Esophagus muscularis mucosa (tissue), 4 donors: ENCODE measurements around the gene DCP1B. TPM values are rescaled to one million over a fixed set of nuclear protein-coding genes. Genes with fewer than 3 reads are reported as not detected.

Experiments used
- DNase-seq: peaks from one replicate; pipeline ENCODE4 v3.0.0-alpha.2; 2017; ENCODE audit errors: extremely low spot score
- H3K27ac ChIP-seq, 4 donors: fragments of 200-600 bp; sonication (generic); replicated peaks in 1 of 4; 1 replicate in 3 of 4; 2 replicates in 1 of 4; pipeline ENCODE4 v1.5.1; 2016 to 2019; ENCODE audit warnings: mild to moderate bottlenecking in 1 of 4
- H3K27me3 ChIP-seq, 4 donors: fragments of 200-600 bp; sonication (generic); one replicate each; pipeline versions ENCODE4 v1.5.1 to v1.6.0; 2016 to 2019
- H3K36me3 ChIP-seq, 4 donors: fragments of 200-600 bp; sonication (generic); one replicate each; pipeline ENCODE4 v1.5.1; 2016 to 2019
- H3K4me1 ChIP-seq, 4 donors: fragments of 200-600 bp; sonication (generic); one replicate each; pipeline ENCODE4 v1.5.1; 2016 to 2019
- H3K4me3 ChIP-seq, 4 donors: fragments of 200-600 bp; sonication (generic); 1 replicate in 2 of 4; 2 replicates in 2 of 4; pipeline ENCODE4 v1.5.1; 2016 to 2019; ENCODE audit warnings: mild to moderate bottlenecking in 4 of 4, moderate library complexity in 1 of 4
- H3K9me3 ChIP-seq, 4 donors: fragments of 200-600 bp; sonication (generic); 1 replicate in 3 of 4; 2 replicates in 1 of 4; pipeline ENCODE4 v1.5.1; 2016 to 2019
- EP300 ChIP-seq: sonication (generic); formaldehyde crosslinking; IDR thresholded peaks from one replicate; pipeline ENCODE4 v1.6.1; 2017; ENCODE audit warnings: antibody characterized with exemption
- POLR2A ChIP-seq: fragments of 450-650 bp; IDR thresholded peaks from one replicate; pipeline ENCODE4 v1.6.1; 2017; ENCODE audit warnings: antibody characterized with exemption, moderate library complexity, mild to moderate bottlenecking, low read depth
- POLR2AphosphoS5 ChIP-seq, 2 donors: sonication (generic); formaldehyde crosslinking; IDR thresholded peaks; one replicate each; pipeline ENCODE4 v1.6.1; 2017; ENCODE audit warnings: antibody characterized with exemption in 2 of 2
- WGBS: methylation state at CpG from one replicate; pipeline ENCODE4 v1.1.5; 2018; 5-methylcytosine and 5-hydroxymethylcytosine counted together
- intact Hi-C: fragments of 100-400 bp; cut with DNase I; formaldehyde crosslinking; loops from one replicate; pipeline ENCODE4 v1.15.1; 2023
- total RNA-seq, 4 donors: library from RNA; depleted of rRNA; stranded (reverse); fragments of >200 nt; gene quantifications; one replicate each; pipeline versions ENCODE4 v1.1.0 to v1.2.1, GENCODE V29; 2016
- TF ChIP-seq, protein P1 (sequence below), 3 experiments: fragments of 200-600 bp in 2 of 3; fragments of 450-650 bp in 1 of 3; sonication (generic) in 2 of 3; IDR thresholded peaks; one replicate each; pipeline ENCODE4 v1.5.1; 2017 to 2019; ENCODE audit warnings: antibody characterized with exemption in 3 of 3, mild to moderate bottlenecking in 2 of 3, moderate library complexity in 1 of 3

DCP1B gene
- total RNA-seq, 4 donors from 2014 or later: 22.0 to 26.5 (median 24.4) TPM

GRCh38 chr12:1980282-1980681 lies 24.0 kb downstream of the DCP1B start:
- no peaks in the 10 kb centered on the region for H3K27me3 ChIP-seq
- intact Hi-C loops: no loop called here
- H3K36me3 ChIP-seq: peaks cover 0 to 4% (median 0%) of the 10 kb centered on the region in 4 donors
- H3K4me1 ChIP-seq: peaks cover 7 to 45% (median 39%) of the 10 kb centered on the region in 4 donors
- no peak for TF ChIP-seq POLR2A
- no peak for TF ChIP-seq POLR2AphosphoS5 (IDR thresholded peaks at IDR 0.05)
- TF ChIP-seq, protein P1, sequence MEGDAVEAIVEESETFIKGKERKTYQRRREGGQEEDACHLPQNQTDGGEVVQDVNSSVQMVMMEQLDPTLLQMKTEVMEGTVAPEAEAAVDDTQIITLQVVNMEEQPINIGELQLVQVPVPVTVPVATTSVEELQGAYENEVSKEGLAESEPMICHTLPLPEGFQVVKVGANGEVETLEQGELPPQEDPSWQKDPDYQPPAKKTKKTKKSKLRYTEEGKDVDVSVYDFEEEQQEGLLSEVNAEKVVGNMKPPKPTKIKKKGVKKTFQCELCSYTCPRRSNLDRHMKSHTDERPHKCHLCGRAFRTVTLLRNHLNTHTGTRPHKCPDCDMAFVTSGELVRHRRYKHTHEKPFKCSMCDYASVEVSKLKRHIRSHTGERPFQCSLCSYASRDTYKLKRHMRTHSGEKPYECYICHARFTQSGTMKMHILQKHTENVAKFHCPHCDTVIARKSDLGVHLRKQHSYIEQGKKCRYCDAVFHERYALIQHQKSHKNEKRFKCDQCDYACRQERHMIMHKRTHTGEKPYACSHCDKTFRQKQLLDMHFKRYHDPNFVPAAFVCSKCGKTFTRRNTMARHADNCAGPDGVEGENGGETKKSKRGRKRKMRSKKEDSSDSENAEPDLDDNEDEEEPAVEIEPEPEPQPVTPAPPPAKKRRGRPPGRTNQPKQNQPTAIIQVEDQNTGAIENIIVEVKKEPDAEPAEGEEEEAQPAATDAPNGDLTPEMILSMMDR (IDR thresholded peaks at IDR 0.05): no peak
- no peak overlapping the region for H3K27ac ChIP-seq
- no peak for DNase-seq
- H3K4me3 ChIP-seq: no peak overlapping the region
- 94% methylated on average over 2 of the region's 2 CpGs for WGBS
- H3K9me3 ChIP-seq: peaks cover 0 to 7% (median under 1%) of the 10 kb centered on the region in 4 donors

DNA sequence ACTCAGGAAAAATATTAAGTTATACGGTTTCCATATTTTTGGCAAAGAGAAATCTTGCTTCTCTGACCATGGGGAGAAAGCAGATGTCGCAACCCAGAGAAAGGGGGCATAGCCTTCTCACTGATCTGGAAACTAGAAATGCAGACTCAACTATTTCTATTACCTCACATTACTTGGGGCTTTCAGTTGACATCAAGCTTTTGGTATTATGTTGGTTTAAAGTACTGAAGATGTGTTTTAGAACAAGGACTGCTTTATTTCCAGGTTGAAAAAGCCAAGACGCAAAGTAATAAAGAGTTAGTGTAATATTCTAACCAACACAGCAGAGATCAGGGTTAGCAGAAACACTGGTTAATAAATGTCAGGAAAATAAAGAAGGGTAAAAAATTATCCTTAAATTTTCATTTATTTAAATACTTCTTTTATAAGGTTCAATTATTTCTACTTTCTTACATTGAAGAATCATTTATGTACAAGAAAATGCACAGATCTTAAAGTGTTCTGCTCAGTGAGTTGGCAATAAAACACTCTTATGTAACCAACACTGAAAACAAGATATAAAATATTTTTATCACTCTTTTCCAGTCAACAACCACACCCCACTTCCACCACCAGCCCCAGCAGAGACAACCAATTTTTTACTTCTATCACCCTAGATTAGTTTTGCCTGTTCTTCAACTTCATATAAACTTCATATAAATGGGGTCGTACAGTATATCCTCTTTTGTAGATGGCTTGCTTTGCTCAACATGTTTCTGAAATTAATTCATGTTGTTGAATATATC lies 26.0 kb downstream of the DCP1B start:
- Histone ChIP-seq H3K27ac (peak overlapping the region; percentile 82 to 90 (median 89)), H3K9me3 (no peaks in the 10 kb centered on the region), H3K4me3 (no peak overlapping the region), H3K36me3 (no peaks in the 10 kb centered on the region), H3K27me3 (no peaks in the 10 kb centered on the region), H3K4me1 (peaks cover 7 to 65% (median 58%) of the 10 kb centered on the region in 4 donors)
- WGBS: 66% methylated on average over 4 of the region's 4 CpGs
- TF ChIP-seq, protein P1 (IDR thresholded peaks at IDR 0.05): no peak
- TF ChIP-seq EP300: no peak
- no peak for TF ChIP-seq POLR2A
- no peak for TF ChIP-seq POLR2AphosphoS5 (IDR thresholded peaks at IDR 0.05)
- intact Hi-C loops: no loop called here
- no peak for DNase-seq

GRCh38 chr12:1977588-1977987 lies 26.7 kb downstream of the DCP1B start:
- H3K36me3 ChIP-seq: no peaks in the 10 kb centered on the region
- DNase-seq: no peak
- intact Hi-C loops: no loop called here
- H3K4me3 ChIP-seq: no peak overlapping the region
- peaks cover 7 to 70% (median 64%) of the 10 kb centered on the region in 4 donors for H3K4me1 ChIP-seq
- TF ChIP-seq POLR2A (no peak), POLR2AphosphoS5 (IDR thresholded peaks at IDR 0.05) (no peak), EP300 (no peak)
- TF ChIP-seq, protein P1 (IDR thresholded peaks at IDR 0.05): no peak
- peak overlapping the region; percentile 82 to 90 (median 89) for H3K27ac ChIP-seq
- H3K9me3 ChIP-seq: no peaks in the 10 kb centered on the region
- no peaks in the 10 kb centered on the region for H3K27me3 ChIP-seq
- 3% methylated on average over 1 of the region's 1 CpG for WGBS

GRCh38 chr12:1977109-1977508 lies 27.1 kb downstream of the DCP1B start:
- TF ChIP-seq, protein P1 (IDR thresholded peaks at IDR 0.05): no peak
- TF ChIP-seq EP300 (no peak), POLR2A (no peak), POLR2AphosphoS5 (IDR thresholded peaks at IDR 0.05) (no peak)
- Histone ChIP-seq H3K27me3 (no peaks in the 10 kb centered on the region), H3K4me1 (peaks cover 7 to 75% (median 68%) of the 10 kb centered on the region in 4 donors), H3K9me3 (no peaks in the 10 kb centered on the region), H3K36me3 (no peaks in the 10 kb centered on the region), H3K4me3 (no peak overlapping the region), H3K27ac (peak overlapping the region; percentile 82 to 90 (median 89))
- WGBS: 83% methylated on average over 6 of the region's 6 CpGs
- DNase-seq: no peak
- intact Hi-C loops: no loop called here
